ENCODE data around the gene UBE2G1. TPM values are rescaled to one million over a fixed set of nuclear protein-coding genes. Genes with fewer than 3 reads are reported as not detected.

The UBE2G1 gene
- total and polyA plus RNA-seq, 2 of the 13 experiments (the other 11 are each of a cell fraction or from before 2014, with no cell fraction given) = 27.9 to 42.6 TPM

DNA sequence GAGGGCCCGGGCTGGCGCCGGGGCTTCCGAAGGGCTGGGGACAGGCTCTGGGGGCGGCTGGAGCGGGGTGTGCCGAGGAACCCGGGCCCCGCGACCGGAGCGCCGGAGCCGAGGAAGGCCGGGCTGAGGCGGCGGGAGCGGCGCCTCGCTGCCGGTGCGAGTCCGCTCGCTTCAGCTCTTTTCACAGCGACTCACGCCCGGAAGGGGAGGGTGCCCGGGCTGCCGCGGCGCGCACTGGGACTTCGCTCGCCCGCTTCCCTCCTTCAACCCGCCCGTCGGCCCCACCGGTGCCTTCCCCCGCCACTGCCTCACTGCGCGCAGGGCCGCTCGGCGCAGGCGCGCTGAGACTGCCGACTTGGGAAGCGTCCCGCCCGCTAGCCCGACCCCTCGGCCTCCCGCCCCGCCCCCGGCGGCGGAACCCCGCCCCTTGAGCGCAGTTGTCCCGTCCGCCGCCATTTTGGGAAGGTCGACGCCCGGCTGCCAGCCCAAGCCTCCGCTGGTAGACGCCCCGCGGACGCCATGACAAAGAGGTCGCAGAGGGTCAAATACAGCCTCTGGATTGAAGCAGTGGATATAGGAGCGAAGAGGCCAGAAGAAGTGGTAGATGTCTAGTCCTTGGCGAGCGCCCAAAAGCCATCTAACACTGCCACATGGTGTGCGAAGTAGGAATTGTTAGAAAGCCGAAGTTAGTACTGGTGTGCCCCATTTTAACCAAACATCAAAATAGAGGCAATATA lies at the start of gene UBE2G1 (continued):
- peak; percentile 38; the same call in 1 of the 2 replicates for TF ChIP-seq CREM (IDR thresholded peaks at IDR 0.05)
- no peak for TF ChIP-seq CREM (CRISPR knock-in tag; IDR thresholded peaks at IDR 0.05)
- TF ChIP-seq, protein P1, sequence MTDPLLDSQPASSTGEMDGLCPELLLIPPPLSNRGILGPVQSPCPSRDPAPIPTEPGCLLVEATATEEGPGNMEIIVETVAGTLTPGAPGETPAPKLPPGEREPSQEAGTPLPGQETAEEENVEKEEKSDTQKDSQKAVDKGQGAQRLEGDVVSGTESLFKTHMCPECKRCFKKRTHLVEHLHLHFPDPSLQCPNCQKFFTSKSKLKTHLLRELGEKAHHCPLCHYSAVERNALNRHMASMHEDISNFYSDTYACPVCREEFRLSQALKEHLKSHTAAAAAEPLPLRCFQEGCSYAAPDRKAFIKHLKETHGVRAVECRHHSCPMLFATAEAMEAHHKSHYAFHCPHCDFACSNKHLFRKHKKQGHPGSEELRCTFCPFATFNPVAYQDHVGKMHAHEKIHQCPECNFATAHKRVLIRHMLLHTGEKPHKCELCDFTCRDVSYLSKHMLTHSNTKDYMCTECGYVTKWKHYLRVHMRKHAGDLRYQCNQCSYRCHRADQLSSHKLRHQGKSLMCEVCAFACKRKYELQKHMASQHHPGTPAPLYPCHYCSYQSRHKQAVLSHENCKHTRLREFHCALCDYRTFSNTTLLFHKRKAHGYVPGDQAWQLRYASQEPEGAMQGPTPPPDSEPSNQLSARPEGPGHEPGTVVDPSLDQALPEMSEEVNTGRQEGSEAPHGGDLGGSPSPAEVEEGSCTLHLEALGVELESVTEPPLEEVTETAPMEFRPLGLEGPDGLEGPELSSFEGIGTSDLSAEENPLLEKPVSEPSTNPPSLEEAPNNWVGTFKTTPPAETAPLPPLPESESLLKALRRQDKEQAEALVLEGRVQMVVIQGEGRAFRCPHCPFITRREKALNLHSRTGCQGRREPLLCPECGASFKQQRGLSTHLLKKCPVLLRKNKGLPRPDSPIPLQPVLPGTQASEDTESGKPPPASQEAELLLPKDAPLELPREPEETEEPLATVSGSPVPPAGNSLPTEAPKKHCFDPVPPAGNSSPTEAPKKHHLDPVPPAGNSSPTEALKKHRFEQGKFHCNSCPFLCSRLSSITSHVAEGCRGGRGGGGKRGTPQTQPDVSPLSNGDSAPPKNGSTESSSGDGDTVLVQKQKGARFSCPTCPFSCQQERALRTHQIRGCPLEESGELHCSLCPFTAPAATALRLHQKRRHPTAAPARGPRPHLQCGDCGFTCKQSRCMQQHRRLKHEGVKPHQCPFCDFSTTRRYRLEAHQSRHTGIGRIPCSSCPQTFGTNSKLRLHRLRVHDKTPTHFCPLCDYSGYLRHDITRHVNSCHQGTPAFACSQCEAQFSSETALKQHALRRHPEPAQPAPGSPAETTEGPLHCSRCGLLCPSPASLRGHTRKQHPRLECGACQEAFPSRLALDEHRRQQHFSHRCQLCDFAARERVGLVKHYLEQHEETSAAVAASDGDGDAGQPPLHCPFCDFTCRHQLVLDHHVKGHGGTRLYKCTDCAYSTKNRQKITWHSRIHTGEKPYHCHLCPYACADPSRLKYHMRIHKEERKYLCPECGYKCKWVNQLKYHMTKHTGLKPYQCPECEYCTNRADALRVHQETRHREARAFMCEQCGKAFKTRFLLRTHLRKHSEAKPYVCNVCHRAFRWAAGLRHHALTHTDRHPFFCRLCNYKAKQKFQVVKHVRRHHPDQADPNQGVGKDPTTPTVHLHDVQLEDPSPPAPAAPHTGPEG (CRISPR knock-in tag; IDR thresholded peaks at IDR 0.05) = 0 out of 2 replicates have a peak, but pooled peaks have one; percentile 66
- peak; percentile 70; the same call in 1 of the 2 replicates for TF ChIP-seq SP5 (CRISPR knock-in tag; IDR thresholded peaks at IDR 0.05; ENCODE audit: borderline replicate concordance, low read depth)
- TF ChIP-seq AGO2 (optimal IDR thresholded peaks at IDR 0.05; ENCODE audit: low read depth, low read length) = peak; percentile 67
- peak; percentile 80 for TF ChIP-seq ZNF331 (CRISPR knock-in tag; IDR thresholded peaks at IDR 0.05)
- TF ChIP-seq ZNF644 (CRISPR knock-in tag; IDR thresholded peaks at IDR 0.05; ENCODE audit: low read depth) = peak; percentile 65
- TF ChIP-seq, protein P2, sequence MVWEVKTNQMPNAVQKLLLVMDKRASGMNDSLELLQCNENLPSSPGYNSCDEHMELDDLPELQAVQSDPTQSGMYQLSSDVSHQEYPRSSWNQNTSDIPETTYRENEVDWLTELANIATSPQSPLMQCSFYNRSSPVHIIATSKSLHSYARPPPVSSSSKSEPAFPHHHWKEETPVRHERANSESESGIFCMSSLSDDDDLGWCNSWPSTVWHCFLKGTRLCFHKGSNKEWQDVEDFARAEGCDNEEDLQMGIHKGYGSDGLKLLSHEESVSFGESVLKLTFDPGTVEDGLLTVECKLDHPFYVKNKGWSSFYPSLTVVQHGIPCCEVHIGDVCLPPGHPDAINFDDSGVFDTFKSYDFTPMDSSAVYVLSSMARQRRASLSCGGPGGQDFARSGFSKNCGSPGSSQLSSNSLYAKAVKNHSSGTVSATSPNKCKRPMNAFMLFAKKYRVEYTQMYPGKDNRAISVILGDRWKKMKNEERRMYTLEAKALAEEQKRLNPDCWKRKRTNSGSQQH (CRISPR knock-in tag; IDR thresholded peaks at IDR 0.05; ENCODE audit: low read depth) = 0 out of 2 replicates have a peak, but pooled peaks have one; percentile 67
- peak; percentile 81; the same call in 1 of the 2 replicates for TF ChIP-seq AKAP8 (CRISPR knock-in tag; IDR thresholded peaks at IDR 0.05)
- TF ChIP-seq SRY (CRISPR knock-in tag; IDR thresholded peaks at IDR 0.05) = peak; percentile 57
- TF ChIP-seq ZBTB8A (CRISPR knock-in tag; IDR thresholded peaks at IDR 0.05; ENCODE audit: borderline replicate concordance, low read depth) = no peak
- TF ChIP-seq HNRNPLL (IDR thresholded peaks at IDR 0.05; ENCODE audit: low read depth, low read length, poor library complexity, severe bottlenecking) = peak; percentile 52
- no peak for TF ChIP-seq ZNF230 (CRISPR knock-in tag; IDR thresholded peaks at IDR 0.05)
- no peak for TF ChIP-seq SNRNP70 (IDR thresholded peaks at IDR 0.05; ENCODE audit: low read depth, low read length)
- peak; percentile 44; the same call in 1 of the 2 replicates for TF ChIP-seq FOXK1 (CRISPR knock-in tag; IDR thresholded peaks at IDR 0.05; ENCODE audit: borderline replicate concordance, low read depth)
- TF ChIP-seq, protein P3, sequence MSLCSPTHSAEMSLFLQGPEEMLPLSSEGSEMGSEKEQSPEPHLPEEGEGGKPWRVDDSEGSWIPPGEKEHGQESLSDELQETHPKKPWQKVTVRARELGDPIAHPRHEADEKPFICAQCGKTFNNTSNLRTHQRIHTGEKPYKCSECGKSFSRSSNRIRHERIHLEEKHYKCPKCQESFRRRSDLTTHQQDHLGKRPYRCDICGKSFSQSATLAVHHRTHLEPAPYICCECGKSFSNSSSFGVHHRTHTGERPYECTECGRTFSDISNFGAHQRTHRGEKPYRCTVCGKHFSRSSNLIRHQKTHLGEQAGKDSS (CRISPR knock-in tag; IDR thresholded peaks at IDR 0.05; ENCODE audit: borderline replicate concordance, low read depth) = peak; percentile 16; the same call in 1 of the 2 replicates
- TF ChIP-seq, protein P4, sequence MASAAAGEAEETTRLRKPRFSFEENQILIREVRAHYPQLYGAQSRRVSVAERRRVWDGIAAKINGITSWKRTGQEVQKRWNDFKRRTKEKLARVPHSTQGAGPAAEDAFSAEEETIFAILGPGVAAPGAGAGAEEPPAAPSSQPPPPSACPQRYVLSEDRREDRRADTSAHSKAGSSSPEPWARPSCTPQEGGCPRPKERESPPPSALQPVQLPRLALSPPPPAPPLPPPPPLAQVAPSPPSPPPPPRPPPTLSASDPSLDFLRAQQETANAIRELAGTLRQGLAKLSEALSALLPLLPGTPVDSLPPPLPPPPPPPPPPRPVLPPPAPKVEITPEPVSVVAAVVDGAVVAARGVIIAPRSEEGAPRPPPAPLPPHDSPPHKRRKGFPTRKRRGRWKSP (CRISPR knock-in tag; IDR thresholded peaks at IDR 0.05) = peak; percentile 26; the same call in 1 of the 2 replicates
- peak; percentile 29; the same call in 1 of the 2 replicates for TF ChIP-seq ZNF225 (CRISPR knock-in tag; IDR thresholded peaks at IDR 0.05)
- peak; percentile 58; the same call in 1 of the 2 replicates for TF ChIP-seq ZBTB7B (CRISPR knock-in tag; IDR thresholded peaks at IDR 0.05)
- peak; percentile 70 for TF ChIP-seq ZC3H13 (CRISPR knock-in tag; IDR thresholded peaks at IDR 0.05)
- peak; percentile 96 for TF ChIP-seq KDM2A (CRISPR knock-in tag; IDR thresholded peaks at IDR 0.05; ENCODE audit: borderline replicate concordance, low read depth)

Measured in HepG2 (cell line).